Fibroblast of lung (primary cell): ENCODE measurements around the gene WWTR1. TPM values are rescaled to one million over a fixed set of nuclear protein-coding genes. Genes with fewer than 3 reads are reported as not detected.
A peak's percentile ranks its signal among the peaks of the same experiment; 100 is the strongest.

Experiments
- DNase-seq, 2 donors: peaks; one replicate each; pipeline versions ENCODE4 v3.0.0 to v3.0.0-alpha.2; 2010; ENCODE audit warnings: low read depth in 2 of 2
- H2AFZ ChIP-seq: 2 replicates; pipeline ENCODE4 v1.5.1; 2012; ENCODE audit warnings: low read length, control low read depth, inconsistent platforms
- H3K27ac ChIP-seq: 2 replicates; pipeline ENCODE4 v1.5.1; 2011; ENCODE audit warnings: low read length, control low read depth; ENCODE audit not compliant: insufficient read depth
- H3K27me3 ChIP-seq: 2 replicates; pipeline ENCODE4 v1.5.1; 2011; ENCODE audit warnings: mild to moderate bottlenecking, low read length; ENCODE audit not compliant: control insufficient read depth, insufficient read depth
- H3K36me3 ChIP-seq: 2 replicates; pipeline ENCODE4 v1.5.1; 2011; ENCODE audit warnings: low read length; ENCODE audit not compliant: control insufficient read depth, insufficient read depth
- H3K4me1 ChIP-seq: 2 replicates; pipeline ENCODE4 v1.5.1; 2011; ENCODE audit warnings: low read length; ENCODE audit not compliant: control insufficient read depth, insufficient read depth; ENCODE audit errors: extremely low read depth
- H3K4me2 ChIP-seq: 2 replicates; pipeline ENCODE4 v1.5.1; 2011; ENCODE audit warnings: low read length, control low read depth; ENCODE audit not compliant: insufficient read depth; ENCODE audit errors: extremely low read depth
- H3K4me3 ChIP-seq, 4 experiments: fragments of 200-600 bp in 1 of 4; sonication (generic) in 1 of 4; replicated peaks in 1 of 4; 2 replicates each; pipeline ENCODE4 v1.5.1; 2011 to 2016; ENCODE audit warnings: low read length in 4 of 4, low read depth in 3 of 4, mild to moderate bottlenecking in 3 of 4, control low read depth in 2 of 4, inconsistent platforms in 1 of 4, mixed read lengths in 1 of 4; ENCODE audit not compliant: insufficient read depth in 1 of 4; ENCODE audit errors: control extremely low read depth in 1 of 4
- H3K79me2 ChIP-seq: 2 replicates; pipeline ENCODE4 v1.5.1; 2012; ENCODE audit warnings: mild to moderate bottlenecking, low read length, inconsistent platforms; ENCODE audit not compliant: control insufficient read depth, insufficient read depth
- H3K9ac ChIP-seq: 2 replicates; pipeline ENCODE4 v1.5.1; 2011; ENCODE audit warnings: mild to moderate bottlenecking, low read length, control low read depth; ENCODE audit not compliant: insufficient read depth
- H3K9me3 ChIP-seq: 2 replicates; pipeline ENCODE4 v1.5.1; 2012; ENCODE audit warnings: low read depth, low read length; ENCODE audit not compliant: control insufficient read depth, insufficient read depth
- H4K20me1 ChIP-seq: 2 replicates; pipeline ENCODE4 v1.5.1; 2011; ENCODE audit warnings: low read length; ENCODE audit not compliant: control insufficient read depth, insufficient read depth; ENCODE audit errors: extremely low read depth
- EZH2 ChIP-seq: IDR thresholded peaks from 2 replicates; pipeline ENCODE4 v1.5.1; 2012; ENCODE audit warnings: low read length, control low read depth, mild to moderate bottlenecking; ENCODE audit errors: missing control alignments
- polyA plus RNA-seq, 2 donors: library from polyadenylated mRNA; depleted of rRNA in 1 of 2; stranded (reverse) in 1 of 2; unstranded in 1 of 2; fragments of >200 nt; gene quantifications; 2 replicates each; pipeline ENCODE4 v1.2.1, GENCODE V29; 2011 to 2012; ENCODE audit warnings: missing spikeins in 1 of 2
- total RNA-seq: library from RNA; depleted of rRNA; stranded (reverse); fragments of >200 nt; gene quantifications from 2 replicates; pipeline ENCODE4 v1.2.1, GENCODE V29; 2014
- TF ChIP-seq, protein P1 (sequence below), 2 donors: IDR thresholded peaks in 1 of 2; conservative IDR thresholded peaks in 1 of 2; 1 replicate in 1 of 2; 2 replicates in 1 of 2; pipeline ENCODE4 v1.5.1; 2011 to 2012; ENCODE audit warnings: low read length in 2 of 2, control low read depth in 1 of 2, inconsistent platforms in 1 of 2, low read depth in 1 of 2, mild to moderate bottlenecking in 1 of 2

Gene WWTR1
- total and polyA plus RNA-seq, 2 donors (not counting 1 experiment from before 2014, with no cell fraction given), result 13.7 to 71.5 TPM

DNA sequence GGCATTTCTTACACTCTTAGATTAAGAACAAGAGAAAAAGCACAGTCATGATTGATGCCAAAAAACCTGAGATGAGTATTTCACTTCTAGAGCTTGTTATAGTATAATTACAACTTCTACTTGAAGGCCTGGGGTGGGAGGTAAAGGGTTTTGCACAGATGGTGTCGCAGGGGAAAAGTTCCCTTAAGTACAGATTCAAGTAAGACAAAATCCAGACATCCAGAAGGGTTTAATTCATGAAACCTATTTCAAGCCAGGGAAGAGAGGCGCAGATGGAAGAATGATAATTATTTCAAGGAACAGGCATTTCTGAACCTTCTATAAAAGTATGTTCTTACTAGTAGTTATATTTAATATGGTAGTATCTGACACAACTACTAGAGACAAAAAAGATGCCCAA lies 112.8 kb downstream of the WWTR1 start:
- peaks cover 16% of the 10 kb centered on the region for H3K4me1 ChIP-seq
- TF ChIP-seq, protein P1, sequence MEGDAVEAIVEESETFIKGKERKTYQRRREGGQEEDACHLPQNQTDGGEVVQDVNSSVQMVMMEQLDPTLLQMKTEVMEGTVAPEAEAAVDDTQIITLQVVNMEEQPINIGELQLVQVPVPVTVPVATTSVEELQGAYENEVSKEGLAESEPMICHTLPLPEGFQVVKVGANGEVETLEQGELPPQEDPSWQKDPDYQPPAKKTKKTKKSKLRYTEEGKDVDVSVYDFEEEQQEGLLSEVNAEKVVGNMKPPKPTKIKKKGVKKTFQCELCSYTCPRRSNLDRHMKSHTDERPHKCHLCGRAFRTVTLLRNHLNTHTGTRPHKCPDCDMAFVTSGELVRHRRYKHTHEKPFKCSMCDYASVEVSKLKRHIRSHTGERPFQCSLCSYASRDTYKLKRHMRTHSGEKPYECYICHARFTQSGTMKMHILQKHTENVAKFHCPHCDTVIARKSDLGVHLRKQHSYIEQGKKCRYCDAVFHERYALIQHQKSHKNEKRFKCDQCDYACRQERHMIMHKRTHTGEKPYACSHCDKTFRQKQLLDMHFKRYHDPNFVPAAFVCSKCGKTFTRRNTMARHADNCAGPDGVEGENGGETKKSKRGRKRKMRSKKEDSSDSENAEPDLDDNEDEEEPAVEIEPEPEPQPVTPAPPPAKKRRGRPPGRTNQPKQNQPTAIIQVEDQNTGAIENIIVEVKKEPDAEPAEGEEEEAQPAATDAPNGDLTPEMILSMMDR (conservative IDR thresholded peaks at IDR 0.05 in 1 of 2, IDR thresholded peaks at IDR 0.05 in 1 of 2; ENCODE audit: low read depth in 1 of 2, low read length in 2 of 2), result no peak
- no peak for TF ChIP-seq EZH2
- peaks cover 3% of the 10 kb centered on the region for H3K36me3 ChIP-seq
- no peak for DNase-seq
- no peak overlapping the region for H2AFZ ChIP-seq
- no peaks in the 10 kb centered on the region for H3K27me3 ChIP-seq
- no peaks in the 10 kb centered on the region for H4K20me1 ChIP-seq
- H3K9me3 ChIP-seq, result no peaks in the 10 kb centered on the region
- no peak overlapping the region for H3K9ac ChIP-seq
- peaks cover 16% of the 10 kb centered on the region for H3K79me2 ChIP-seq
- H3K4me2 ChIP-seq, result no peak overlapping the region
- no peak overlapping the region for H3K27ac ChIP-seq
- H3K4me3 ChIP-seq, result no peak overlapping the region

DNA sequence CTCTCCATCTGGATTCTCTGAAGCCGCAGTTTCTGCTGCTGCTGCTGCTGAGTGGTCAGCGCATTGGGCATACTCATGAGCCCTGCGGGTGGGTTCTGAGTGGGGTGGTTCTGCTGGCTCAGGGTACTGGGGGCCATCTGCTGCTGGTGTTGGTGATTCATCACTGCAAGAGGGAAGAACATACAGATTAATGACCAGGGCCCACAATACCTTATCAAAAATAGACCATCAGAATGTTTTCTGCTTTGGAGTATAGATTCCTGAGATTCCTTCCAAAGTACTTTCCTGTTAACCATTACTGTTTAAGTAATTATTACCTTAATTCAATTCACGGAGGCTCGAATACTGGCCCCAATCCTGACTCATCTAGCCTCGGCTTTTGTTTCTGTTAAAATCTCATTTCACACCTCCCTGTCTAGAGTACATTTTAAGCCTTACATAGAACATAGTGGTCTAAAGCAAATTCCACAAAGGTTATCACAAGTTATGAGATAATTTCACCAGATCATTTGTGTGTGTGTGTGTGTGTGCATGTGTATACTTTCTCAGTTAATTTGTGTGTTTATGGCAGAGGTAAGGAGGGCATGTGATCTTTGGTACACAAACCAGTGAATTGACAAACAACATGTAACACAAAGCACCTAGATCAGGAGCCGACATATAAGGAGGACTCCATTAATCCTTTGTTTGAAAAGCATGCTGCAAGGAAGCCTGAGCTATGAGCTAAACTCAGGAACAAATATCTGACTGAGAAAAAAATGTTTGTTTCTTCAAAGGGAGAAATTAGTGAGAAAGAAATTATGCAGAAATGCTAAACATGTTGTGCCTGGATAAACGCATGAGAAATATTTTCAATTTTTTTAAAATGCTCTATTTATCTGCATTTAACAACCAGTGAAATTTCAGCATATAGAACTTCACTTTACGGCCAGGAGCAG lies 115.2 kb downstream of the WWTR1 start:
- peak in 1 of 2 donors; percentile 95 for DNase-seq
- Histone ChIP-seq H3K4me1 (peaks cover 6% of the 10 kb centered on the region), H3K27ac (no peak overlapping the region), H3K4me2 (no peak overlapping the region), H3K4me3 (no peak overlapping the region), H2AFZ (no peak overlapping the region), H3K9ac (no peak overlapping the region), H3K36me3 (peaks cover 3% of the 10 kb centered on the region), H3K27me3 (no peaks in the 10 kb centered on the region), H3K79me2 (peaks cover 27% of the 10 kb centered on the region), H4K20me1 (no peaks in the 10 kb centered on the region), H3K9me3 (no peaks in the 10 kb centered on the region)
- TF ChIP-seq, protein P1 (conservative IDR thresholded peaks at IDR 0.05 in 1 of 2, IDR thresholded peaks at IDR 0.05 in 1 of 2; ENCODE audit: low read depth in 1 of 2, low read length in 2 of 2), result no peak
- no peak for TF ChIP-seq EZH2

DNA sequence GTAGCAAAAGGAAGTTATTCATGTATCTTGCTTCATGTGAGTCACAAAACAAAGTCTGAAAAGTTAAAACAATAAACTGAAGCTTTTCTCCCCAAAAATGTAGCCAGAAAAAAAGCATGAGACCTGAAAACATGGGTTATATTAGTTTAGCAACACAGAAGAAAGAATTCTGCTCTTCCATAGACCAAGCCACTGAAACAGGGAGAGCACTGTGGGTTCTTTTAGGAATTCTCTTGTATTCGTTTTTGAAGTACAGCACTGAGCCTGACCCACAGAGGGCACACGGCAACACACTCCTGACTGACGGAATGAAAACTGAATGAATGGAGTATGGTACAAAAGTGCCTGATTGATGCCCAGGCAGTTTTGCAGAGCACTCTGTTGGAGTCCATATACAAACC lies 116.7 kb downstream of the WWTR1 start:
- H3K4me3 ChIP-seq, result no peak overlapping the region
- TF ChIP-seq, protein P1 (conservative IDR thresholded peaks at IDR 0.05 in 1 of 2, IDR thresholded peaks at IDR 0.05 in 1 of 2; ENCODE audit: low read depth in 1 of 2, low read length in 2 of 2), result peak; percentile 10 to 30
- no peak for TF ChIP-seq EZH2

More for the DNA sequence above, 116.7 kb downstream of the WWTR1 start:
- Histone ChIP-seq H3K9ac (no peak overlapping the region), H3K27me3 (no peaks in the 10 kb centered on the region), H3K4me2 (no peak overlapping the region), H3K27ac (no peak overlapping the region), H3K4me1 (peaks cover 10% of the 10 kb centered on the region), H3K36me3 (peaks cover 3% of the 10 kb centered on the region), H3K9me3 (no peaks in the 10 kb centered on the region), H4K20me1 (no peaks in the 10 kb centered on the region), H2AFZ (no peak overlapping the region), H3K79me2 (peaks cover 31% of the 10 kb centered on the region)
- peak; percentile 26 to 72 for DNase-seq
